Renal pelvis (tissue), 4 donors: ENCODE measurements around the gene SLC16A10. TPM values are rescaled to one million over a fixed set of nuclear protein-coding genes. Genes with fewer than 3 reads are reported as not detected.

Source experiments
- DNase-seq: peaks from one replicate; pipeline ENCODE4 v3.0.0-alpha.2; 2013
- polyA plus RNA-seq, 3 donors: library from polyadenylated mRNA; unstranded; fragments of 120-200 nt; gene quantifications; one replicate each; pipeline ENCODE4 v1.2.1, GENCODE V29; 2013; ENCODE audit not compliant: insufficient read length in 3 of 3

The SLC16A10 gene
- polyA plus RNA-seq, 3 donors, result 24.5 to 33.8 (median 31.0) TPM

GRCh38 chr6:111256646-111257045 is 169.3 kb downstream of the SLC16A10 start:
- DNase-seq, result no peak

GRCh38 chr6:111258010-111258409 is 170.7 kb downstream of the SLC16A10 start:
- no peak for DNase-seq

GRCh38 chr6:111258615-111259088 is 171.3 kb downstream of the SLC16A10 start:
- DNase-seq, result no peak

- DNase-seq, result peak; percentile 99
Observed at GRCh38 chr6:111259089-111259831, 172.0 kb downstream of the SLC16A10 start.

- no peak for DNase-seq
Observed at GRCh38 chr6:111260570-111261298, 173.4 kb downstream of the SLC16A10 start.

- no peak for DNase-seq
Observed at GRCh38 chr6:111263837-111264236, 176.5 kb downstream of the SLC16A10 start.

GRCh38 chr6:111265842-111266241 is 178.5 kb downstream of the SLC16A10 start:
- no peak for DNase-seq

GRCh38 chr6:111266276-111266675 is 179.0 kb downstream of the SLC16A10 start:
- no peak for DNase-seq

- no peak for DNase-seq
Observed at GRCh38 chr6:111267764-111268333, 180.5 kb downstream of the SLC16A10 start.

GRCh38 chr6:111269401-111269970 is 182.2 kb downstream of the SLC16A10 start:
- DNase-seq, result no peak

GRCh38 chr6:111270121-111270520 is 182.8 kb downstream of the SLC16A10 start:
- no peak for DNase-seq

GRCh38 chr6:111274593-111275217 is 187.4 kb downstream of the SLC16A10 start:
- no peak for DNase-seq

GRCh38 chr6:111276335-111276734 is 189.0 kb downstream of the SLC16A10 start:
- no peak for DNase-seq

GRCh38 chr6:111276736-111277135 is 189.4 kb downstream of the SLC16A10 start:
- no peak for DNase-seq

GRCh38 chr6:111277819-111278218 is 190.5 kb downstream of the SLC16A10 start:
- no peak for DNase-seq

- DNase-seq, result no peak
Observed at GRCh38 chr6:111278731-111279130, 191.4 kb downstream of the SLC16A10 start.

GRCh38 chr6:111280445-111280955 is 193.2 kb downstream of the SLC16A10 start:
- no peak for DNase-seq
